A549 (cell line): ENCODE results near the gene SV2A.
A peak's percentile ranks its signal among the peaks of the same experiment; 100 is the strongest.

Source experiments
- CBX2 ChIP-seq: fragments of 200-600 bp; sonication (generic); IDR thresholded peaks from 2 replicates; pipeline ENCODE4 v1.6.1; 2016; ENCODE audit warnings: low read depth, mild to moderate bottlenecking, borderline replicate concordance
- EHMT2 ChIP-seq: fragments of 200-600 bp; sonication (generic); IDR thresholded peaks from 2 replicates; pipeline ENCODE4 v1.6.1; 2016; ENCODE audit warnings: antibody characterized with exemption, low read depth, mild to moderate bottlenecking, moderate library complexity
- EP300 ChIP-seq, 2 experiments: fragments of >200 bp; sonication (Bioruptor Twin); formaldehyde crosslinking; IDR thresholded peaks; 2 replicates in 1 of 2; 3 replicates in 1 of 2; pipeline ENCODE4 v1.6.1; 2016 to 2017
- JUN ChIP-seq, 2 experiments: fragments of >200 bp; sonication (Bioruptor Twin); formaldehyde crosslinking; IDR thresholded peaks; 2 replicates in 1 of 2; 3 replicates in 1 of 2; pipeline ENCODE4 v1.6.1; 2016 to 2017
- JUNB ChIP-seq: fragments of >200 bp; sonication (Bioruptor Twin); formaldehyde crosslinking; IDR thresholded peaks from 2 replicates; pipeline ENCODE4 v1.6.1; 2016
- MAFK ChIP-seq: fragments of 450-650 bp; IDR thresholded peaks from 2 replicates; pipeline ENCODE4 v1.6.1; 2014; ENCODE audit not compliant: partially characterized antibody
- MAZ ChIP-seq: fragments of 150-350 bp; IDR thresholded peaks from 2 replicates; pipeline ENCODE4 v1.6.1; 2014; ENCODE audit warnings: antibody characterized with exemption, low read depth, low read length, borderline replicate concordance
- MYC ChIP-seq: IDR thresholded peaks from 2 replicates; pipeline ENCODE4 v1.6.1; 2012; ENCODE audit warnings: mild to moderate bottlenecking, inconsistent platforms, low read length, improper control_type of control experiment, borderline replicate concordance
- POLR2A ChIP-seq: IDR thresholded peaks from 2 replicates; pipeline ENCODE4 v1.6.1; 2012; ENCODE audit warnings: mild to moderate bottlenecking, low read length
- REST ChIP-seq: fragments of 200-600 bp; sonication (generic); IDR thresholded peaks from 2 replicates; pipeline ENCODE4 v1.6.1; 2016; ENCODE audit warnings: antibody characterized with exemption, mild to moderate bottlenecking, moderate library complexity
- RFX5 ChIP-seq: fragments of 450-650 bp; IDR thresholded peaks from 2 replicates; pipeline ENCODE4 v1.7.1; 2014; ENCODE audit warnings: antibody characterized with exemption, mild to moderate bottlenecking, moderate library complexity
- ZSCAN20 ChIP-seq: fragments of 250-450 bp; sonication (Bioruptor Pico); IDR thresholded peaks from 2 replicates; pipeline ENCODE4 v1.8.0; 2022; ENCODE audit warnings: mild to moderate bottlenecking, moderate library complexity
- TF ChIP-seq, protein P1 (sequence below): fragments of >200 bp; sonication (Bioruptor Twin); formaldehyde crosslinking; IDR thresholded peaks from 3 replicates; pipeline ENCODE4 v1.5.1; 2016
- TF ChIP-seq, protein P2 (sequence below): fragments of 250-450 bp; sonication (Bioruptor Pico); IDR thresholded peaks from 2 replicates; pipeline ENCODE4 v1.5.0; 2020; ENCODE audit warnings: low read depth, mild to moderate bottlenecking, moderate library complexity

DNA sequence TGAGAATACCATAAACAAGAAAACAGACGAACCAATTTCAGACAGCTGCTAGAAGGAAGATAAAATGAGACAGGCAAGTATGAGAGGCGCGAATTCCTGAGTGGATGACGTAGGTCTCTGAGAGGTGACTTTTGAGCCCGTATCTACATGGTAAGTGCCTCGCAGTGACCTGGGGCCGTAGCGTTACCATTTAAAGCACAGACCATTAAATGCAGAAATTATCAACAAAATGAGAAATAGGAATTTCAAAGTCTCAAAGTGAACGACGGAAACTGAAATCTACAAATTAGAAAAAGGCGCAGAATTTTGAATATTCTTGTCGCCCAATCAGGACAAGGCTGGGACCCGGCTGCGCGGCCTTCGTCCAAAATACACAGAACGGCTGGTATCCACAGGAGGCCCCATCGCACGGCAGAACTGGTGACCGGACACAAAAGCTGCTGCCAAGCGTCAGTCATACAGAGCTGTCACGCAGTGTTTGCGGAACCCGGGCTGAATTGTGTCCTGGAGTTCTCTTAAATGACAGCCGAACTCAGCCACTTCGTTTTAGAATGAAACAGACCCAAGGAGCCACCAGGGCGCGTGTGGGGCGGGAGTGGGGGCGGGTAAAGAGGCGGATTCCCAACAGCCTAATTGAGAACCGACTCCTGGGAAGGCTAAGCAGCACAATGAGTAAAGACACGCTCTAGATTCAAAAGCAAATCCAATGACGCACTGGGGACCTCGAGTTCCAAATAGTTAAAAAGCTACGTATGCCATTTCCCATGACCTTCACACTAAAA, 32.1 kb downstream of the SV2A start:
- TF ChIP-seq MAFK (no peak), REST (no peak), POLR2A (peak; percentile 73), JUNB (no peak), EP300 (IDR thresholded peaks at IDR 0.05) (no peak), EHMT2 (no peak), MAZ (no peak), JUN (IDR thresholded peaks at IDR 0.05) (peak in 1 of 2 experiments; percentile 67; a peak in 4 of 5 replicates), RFX5 (no peak), CBX2 (no peak), MYC (no peak), ZSCAN20 (no peak)
- TF ChIP-seq, protein P1, sequence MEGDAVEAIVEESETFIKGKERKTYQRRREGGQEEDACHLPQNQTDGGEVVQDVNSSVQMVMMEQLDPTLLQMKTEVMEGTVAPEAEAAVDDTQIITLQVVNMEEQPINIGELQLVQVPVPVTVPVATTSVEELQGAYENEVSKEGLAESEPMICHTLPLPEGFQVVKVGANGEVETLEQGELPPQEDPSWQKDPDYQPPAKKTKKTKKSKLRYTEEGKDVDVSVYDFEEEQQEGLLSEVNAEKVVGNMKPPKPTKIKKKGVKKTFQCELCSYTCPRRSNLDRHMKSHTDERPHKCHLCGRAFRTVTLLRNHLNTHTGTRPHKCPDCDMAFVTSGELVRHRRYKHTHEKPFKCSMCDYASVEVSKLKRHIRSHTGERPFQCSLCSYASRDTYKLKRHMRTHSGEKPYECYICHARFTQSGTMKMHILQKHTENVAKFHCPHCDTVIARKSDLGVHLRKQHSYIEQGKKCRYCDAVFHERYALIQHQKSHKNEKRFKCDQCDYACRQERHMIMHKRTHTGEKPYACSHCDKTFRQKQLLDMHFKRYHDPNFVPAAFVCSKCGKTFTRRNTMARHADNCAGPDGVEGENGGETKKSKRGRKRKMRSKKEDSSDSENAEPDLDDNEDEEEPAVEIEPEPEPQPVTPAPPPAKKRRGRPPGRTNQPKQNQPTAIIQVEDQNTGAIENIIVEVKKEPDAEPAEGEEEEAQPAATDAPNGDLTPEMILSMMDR, result no peak; the same call in 2 of the 3 replicates
- TF ChIP-seq, protein P2, sequence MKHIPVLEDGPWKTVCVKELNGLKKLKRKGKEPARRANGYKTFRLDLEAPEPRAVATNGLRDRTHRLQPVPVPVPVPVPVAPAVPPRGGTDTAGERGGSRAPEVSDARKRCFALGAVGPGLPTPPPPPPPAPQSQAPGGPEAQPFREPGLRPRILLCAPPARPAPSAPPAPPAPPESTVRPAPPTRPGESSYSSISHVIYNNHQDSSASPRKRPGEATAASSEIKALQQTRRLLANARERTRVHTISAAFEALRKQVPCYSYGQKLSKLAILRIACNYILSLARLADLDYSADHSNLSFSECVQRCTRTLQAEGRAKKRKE (CRISPR knock-in tag), result peak; percentile 56; the same call in 1 of the 2 replicates
